Measurements from ENCODE around the gene F13A1. TPM values are rescaled to one million over a fixed set of nuclear protein-coding genes. Genes with fewer than 3 reads are reported as not detected.

Gene F13A1
- total RNA-seq, 3 donors from 2014 or later (not counting 1 experiment from before 2014, with no cell fraction given): 6.6 to 32.5 (median 16.1) TPM

DNA sequence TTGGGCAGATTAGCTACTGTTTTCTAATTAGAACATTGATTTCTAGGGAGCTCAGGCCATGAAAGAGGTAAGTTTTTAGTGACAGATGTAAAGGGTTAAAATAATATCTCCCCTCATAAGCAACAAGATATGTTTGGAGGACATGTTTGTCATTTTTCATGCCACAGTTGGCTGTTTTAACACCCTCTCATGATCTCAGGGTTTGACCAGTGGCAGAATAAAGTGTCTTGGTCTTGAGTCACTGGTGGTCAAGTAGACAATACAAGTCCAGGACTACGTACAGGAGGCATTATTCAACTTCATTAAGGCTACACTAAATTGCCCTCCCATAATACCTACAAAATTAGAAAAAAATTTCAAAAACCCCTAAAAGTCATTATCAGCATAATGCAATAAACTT lies 92.6 kb downstream of the F13A1 start:
- no peak overlapping the region for H3K4me3 Mint-ChIP-seq
- WGBS (ENCODE audit: insufficient coverage): 85% methylated on average over 1 of the region's 1 CpG
- Histone ChIP-seq H3K9me3 (ENCODE audit: control insufficient read depth, insufficient read depth, low read length) (no peaks in the 10 kb centered on the region), H3K36me3 (ENCODE audit: control insufficient read depth, insufficient read depth, low read length) (no peaks in the 10 kb centered on the region), H3K27me3 (ENCODE audit: control insufficient read depth, insufficient read depth, low read length) (peaks cover 2% of the 10 kb centered on the region), H3K4me1 (ENCODE audit: control insufficient read depth, insufficient read depth, low read length) (no peaks in the 10 kb centered on the region), H3K4me3 (ENCODE audit: low read length) (no peak overlapping the region), H3K27ac (ENCODE audit: low read length) (no peak overlapping the region)
- no peaks in the 10 kb centered on the region for H3K9me3 Mint-ChIP-seq
- TF ChIP-seq, protein P1, sequence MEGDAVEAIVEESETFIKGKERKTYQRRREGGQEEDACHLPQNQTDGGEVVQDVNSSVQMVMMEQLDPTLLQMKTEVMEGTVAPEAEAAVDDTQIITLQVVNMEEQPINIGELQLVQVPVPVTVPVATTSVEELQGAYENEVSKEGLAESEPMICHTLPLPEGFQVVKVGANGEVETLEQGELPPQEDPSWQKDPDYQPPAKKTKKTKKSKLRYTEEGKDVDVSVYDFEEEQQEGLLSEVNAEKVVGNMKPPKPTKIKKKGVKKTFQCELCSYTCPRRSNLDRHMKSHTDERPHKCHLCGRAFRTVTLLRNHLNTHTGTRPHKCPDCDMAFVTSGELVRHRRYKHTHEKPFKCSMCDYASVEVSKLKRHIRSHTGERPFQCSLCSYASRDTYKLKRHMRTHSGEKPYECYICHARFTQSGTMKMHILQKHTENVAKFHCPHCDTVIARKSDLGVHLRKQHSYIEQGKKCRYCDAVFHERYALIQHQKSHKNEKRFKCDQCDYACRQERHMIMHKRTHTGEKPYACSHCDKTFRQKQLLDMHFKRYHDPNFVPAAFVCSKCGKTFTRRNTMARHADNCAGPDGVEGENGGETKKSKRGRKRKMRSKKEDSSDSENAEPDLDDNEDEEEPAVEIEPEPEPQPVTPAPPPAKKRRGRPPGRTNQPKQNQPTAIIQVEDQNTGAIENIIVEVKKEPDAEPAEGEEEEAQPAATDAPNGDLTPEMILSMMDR (IDR thresholded peaks at IDR 0.05): no peak
- H3K27ac Mint-ChIP-seq: no peak overlapping the region
- peaks cover 30 to 61% of the 10 kb centered on the region in 2 donors for H3K27me3 Mint-ChIP-seq (ENCODE audit: low read depth in 2 of 2)
- intact Hi-C loops (cut with micrococcal nuclease): no loop called here
- DNase-seq (no peak), ATAC-seq (no peak)
- H3K4me1 Mint-ChIP-seq: no peaks in the 10 kb centered on the region
- no peaks in the 10 kb centered on the region for H3K36me3 Mint-ChIP-seq

GRCh38 chr6:6225885-6226529 lies 94.5 kb downstream of the F13A1 start:
- Histone ChIP-seq H3K4me1 (ENCODE audit: control insufficient read depth, insufficient read depth, low read length) (no peaks in the 10 kb centered on the region), H3K27ac (ENCODE audit: low read length) (no peak overlapping the region), H3K36me3 (ENCODE audit: control insufficient read depth, insufficient read depth, low read length) (no peaks in the 10 kb centered on the region), H3K27me3 (ENCODE audit: control insufficient read depth, insufficient read depth, low read length) (peaks cover 5% of the 10 kb centered on the region), H3K9me3 (ENCODE audit: control insufficient read depth, insufficient read depth, low read length) (no peaks in the 10 kb centered on the region), H3K4me3 (ENCODE audit: low read length) (no peak overlapping the region)
- DNase-seq: no peak
- H3K27me3 Mint-ChIP-seq (ENCODE audit: low read depth in 2 of 2): peaks cover 28 to 52% of the 10 kb centered on the region in 2 donors
- no peak for ATAC-seq
- intact Hi-C loops (cut with micrococcal nuclease): no loop called here
- no peaks in the 10 kb centered on the region for H3K36me3 Mint-ChIP-seq
- no peaks in the 10 kb centered on the region for H3K4me1 Mint-ChIP-seq
- H3K27ac Mint-ChIP-seq: no peak overlapping the region
- no peak overlapping the region for H3K4me3 Mint-ChIP-seq
- TF ChIP-seq, protein P1 (IDR thresholded peaks at IDR 0.05): no peak
- 55% methylated on average over 2 of the region's 2 CpGs for WGBS (ENCODE audit: insufficient coverage)
- H3K9me3 Mint-ChIP-seq: no peaks in the 10 kb centered on the region

DNA sequence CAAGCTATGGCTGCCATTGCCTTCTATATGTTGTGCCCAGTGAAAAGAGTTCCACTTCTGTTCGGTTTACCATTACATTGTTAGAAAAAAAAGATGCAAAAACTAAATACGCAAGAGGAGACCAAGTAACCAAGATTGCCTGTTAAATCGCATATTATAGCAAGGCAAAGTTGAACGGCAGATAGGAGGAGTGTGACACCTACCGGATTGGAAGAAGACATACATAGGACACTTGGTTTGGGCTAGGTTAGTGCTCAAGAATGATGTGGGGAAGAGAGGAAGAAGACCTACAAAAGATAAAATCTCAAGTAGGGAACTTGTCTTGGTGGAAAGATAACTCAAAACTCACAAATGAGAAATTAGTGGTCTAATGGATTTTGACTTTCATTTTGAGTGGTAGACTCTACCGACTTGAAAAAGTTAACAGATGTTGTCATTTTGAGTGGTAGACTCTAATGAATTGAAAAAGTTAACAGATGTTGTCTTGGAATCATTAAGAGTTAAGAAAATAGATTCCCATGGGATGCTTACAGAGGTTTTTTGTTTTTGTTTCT lies 95.5 kb downstream of the F13A1 start:
- peaks cover 26 to 48% of the 10 kb centered on the region in 2 donors for H3K27me3 Mint-ChIP-seq (ENCODE audit: low read depth in 2 of 2)
- H3K4me1 ChIP-seq (ENCODE audit: control insufficient read depth, insufficient read depth, low read length): no peaks in the 10 kb centered on the region
- H3K9me3 Mint-ChIP-seq: no peaks in the 10 kb centered on the region
- no peak overlapping the region for H3K27ac ChIP-seq (ENCODE audit: low read length)
- DNase-seq: no peak
- peaks cover 5% of the 10 kb centered on the region for H3K27me3 ChIP-seq (ENCODE audit: control insufficient read depth, insufficient read depth, low read length)
- TF ChIP-seq, protein P1 (IDR thresholded peaks at IDR 0.05): no peak
- intact Hi-C loops (cut with micrococcal nuclease): no loop called here
- no peaks in the 10 kb centered on the region for H3K36me3 ChIP-seq (ENCODE audit: control insufficient read depth, insufficient read depth, low read length)
- H3K27ac Mint-ChIP-seq: no peak overlapping the region
- H3K4me3 Mint-ChIP-seq: no peak overlapping the region
- H3K4me1 Mint-ChIP-seq: no peaks in the 10 kb centered on the region
- H3K36me3 Mint-ChIP-seq: no peaks in the 10 kb centered on the region
- no peak for ATAC-seq
- no peaks in the 10 kb centered on the region for H3K9me3 ChIP-seq (ENCODE audit: control insufficient read depth, insufficient read depth, low read length)
- WGBS (ENCODE audit: insufficient coverage): 90% methylated on average over 6 of the region's 6 CpGs
- no peak overlapping the region for H3K4me3 ChIP-seq (ENCODE audit: low read length)
